Suprapubic skin (tissue), 4 donors: ENCODE data around the gene PNPLA1.

Source experiments
- EP300 ChIP-seq: sonication (generic); formaldehyde crosslinking; IDR thresholded peaks from one replicate; pipeline ENCODE4 v1.6.1; 2017; ENCODE audit warnings: antibody characterized with exemption
- POLR2A ChIP-seq, 2 donors: fragments of 450-650 bp; IDR thresholded peaks; one replicate each; pipeline ENCODE4 v1.6.1; 2017; ENCODE audit warnings: antibody characterized with exemption in 2 of 2, mild to moderate bottlenecking in 2 of 2, moderate library complexity in 2 of 2
- POLR2AphosphoS5 ChIP-seq, 3 donors: sonication (generic); formaldehyde crosslinking; IDR thresholded peaks; one replicate each; pipeline ENCODE4 v1.6.1; 2017; ENCODE audit warnings: antibody characterized with exemption in 3 of 3
- TF ChIP-seq, protein P1 (sequence below), 2 donors: fragments of 200-600 bp in 1 of 2; fragments of 450-650 bp in 1 of 2; sonication (generic) in 1 of 2; IDR thresholded peaks; one replicate each; pipeline ENCODE4 v1.5.1; 2016 to 2019; ENCODE audit warnings: antibody characterized with exemption in 2 of 2, mild to moderate bottlenecking in 1 of 2, moderate library complexity in 1 of 2

DNA sequence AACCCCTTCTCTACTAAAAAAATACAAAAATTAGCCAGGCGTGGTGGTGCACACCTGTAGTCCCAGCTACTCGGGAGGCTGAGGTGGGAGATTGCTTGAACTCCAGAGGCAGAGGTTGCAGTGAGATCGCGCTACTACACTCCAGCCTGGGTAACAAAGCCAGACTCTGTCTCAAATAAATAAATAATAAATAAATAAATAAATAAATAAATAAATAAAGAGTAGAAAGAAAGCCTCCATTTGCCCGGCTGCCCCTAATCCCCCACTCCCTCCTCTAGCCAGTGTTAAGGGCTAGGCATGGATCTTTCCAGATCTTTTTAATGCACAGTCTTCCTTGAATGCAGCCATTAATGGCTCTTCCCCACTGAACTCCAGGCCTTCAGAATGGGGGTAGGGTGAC, 3.2 kb downstream of the PNPLA1 start:
- TF ChIP-seq, protein P1, sequence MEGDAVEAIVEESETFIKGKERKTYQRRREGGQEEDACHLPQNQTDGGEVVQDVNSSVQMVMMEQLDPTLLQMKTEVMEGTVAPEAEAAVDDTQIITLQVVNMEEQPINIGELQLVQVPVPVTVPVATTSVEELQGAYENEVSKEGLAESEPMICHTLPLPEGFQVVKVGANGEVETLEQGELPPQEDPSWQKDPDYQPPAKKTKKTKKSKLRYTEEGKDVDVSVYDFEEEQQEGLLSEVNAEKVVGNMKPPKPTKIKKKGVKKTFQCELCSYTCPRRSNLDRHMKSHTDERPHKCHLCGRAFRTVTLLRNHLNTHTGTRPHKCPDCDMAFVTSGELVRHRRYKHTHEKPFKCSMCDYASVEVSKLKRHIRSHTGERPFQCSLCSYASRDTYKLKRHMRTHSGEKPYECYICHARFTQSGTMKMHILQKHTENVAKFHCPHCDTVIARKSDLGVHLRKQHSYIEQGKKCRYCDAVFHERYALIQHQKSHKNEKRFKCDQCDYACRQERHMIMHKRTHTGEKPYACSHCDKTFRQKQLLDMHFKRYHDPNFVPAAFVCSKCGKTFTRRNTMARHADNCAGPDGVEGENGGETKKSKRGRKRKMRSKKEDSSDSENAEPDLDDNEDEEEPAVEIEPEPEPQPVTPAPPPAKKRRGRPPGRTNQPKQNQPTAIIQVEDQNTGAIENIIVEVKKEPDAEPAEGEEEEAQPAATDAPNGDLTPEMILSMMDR (IDR thresholded peaks at IDR 0.05), result no peak
- TF ChIP-seq POLR2A (IDR thresholded peaks at IDR 0.05), result no peak
- no peak for TF ChIP-seq POLR2AphosphoS5 (IDR thresholded peaks at IDR 0.05)
- no peak for TF ChIP-seq EP300
